GM21737 (cell line): Measurements from ENCODE around the gene DNAH1.

Source experiments
- ATAC-seq: cut with Tn5 transposase; IDR thresholded peaks from one replicate; pipeline ENCODE4 v1.9.1; 2021; ENCODE audit warnings: mild to moderate bottlenecking, moderate library complexity; ENCODE audit not compliant: unreplicated experiment

DNAH1 gene

GRCh38 chr3:52290596-52291507 lies 25.3 kb upstream of the DNAH1 start:
- ATAC-seq = no peak

- ATAC-seq = no peak
Measured at GRCh38 chr3:52291508-52292181, 24.5 kb upstream of the DNAH1 start.

GRCh38 chr3:52292247-52293065 lies 23.7 kb upstream of the DNAH1 start:
- ATAC-seq = no peak

- ATAC-seq = no peak
Measured at GRCh38 chr3:52293491-52294319, 22.4 kb upstream of the DNAH1 start.

GRCh38 chr3:52294320-52295150 lies 21.6 kb upstream of the DNAH1 start:
- ATAC-seq = no peak

- ATAC-seq = no peak
Measured at GRCh38 chr3:52295671-52296208, 20.4 kb upstream of the DNAH1 start.

GRCh38 chr3:52297242-52298148 lies 18.6 kb upstream of the DNAH1 start:
- no peak for ATAC-seq

GRCh38 chr3:52298149-52299098 lies 17.7 kb upstream of the DNAH1 start:
- ATAC-seq = no peak

GRCh38 chr3:52299247-52299878 lies 16.8 kb upstream of the DNAH1 start:
- ATAC-seq = no peak

GRCh38 chr3:52299879-52300611 lies 16.1 kb upstream of the DNAH1 start:
- no peak for ATAC-seq

- no peak for ATAC-seq
Measured at GRCh38 chr3:52302426-52303145, 13.5 kb upstream of the DNAH1 start.

GRCh38 chr3:52303811-52304210 lies 12.3 kb upstream of the DNAH1 start:
- ATAC-seq = no peak

GRCh38 chr3:52305926-52306325 lies 10.2 kb upstream of the DNAH1 start:
- no peak for ATAC-seq

GRCh38 chr3:52306978-52307377 lies 9.1 kb upstream of the DNAH1 start:
- ATAC-seq = no peak

GRCh38 chr3:52308308-52308707 lies 7.8 kb upstream of the DNAH1 start:
- ATAC-seq = no peak
